HCT116 (cell line): ENCODE data around the gene GFOD2. TPM values are rescaled to one million over a fixed set of nuclear protein-coding genes. Genes with fewer than 3 reads are reported as not detected.

ENCODE experiments used
- ATAC-seq: fragments of 200-7000 bp; cut with Tn5 transposase; 2 replicates; pipeline ENCODE4 v1.9.1; 2020; ENCODE audit warnings: mild to moderate bottlenecking, moderate library complexity
- BruUV-seq: library from RNA; stranded (reverse); fragments of 400-500 nt; replicated peaks from 2 replicates; lab custom pipeline; 2021; lab: Mats Ljungman, UMichigan
- CTCF ChIA-PET: fragments of 300-600 bp; sonication (Branson Sonifier 250); formaldehyde crosslinking; loops from one replicate; lab custom pipeline; 2021; ENCODE audit warnings: antibody characterized with exemption; lab: Charles Lee
- POLR2A ChIA-PET: fragments of 300-600, 350-600 bp; sonication (Branson Sonifier 250); formaldehyde crosslinking; loops from one replicate; lab custom pipeline; 2021; ENCODE audit warnings: antibody characterized with exemption; lab: Charles Lee
- RAD21 ChIA-PET, 2 experiments: fragments of 300-600 bp; sonication (Branson Sonifier 250); formaldehyde crosslinking; loops; one replicate each; lab custom pipeline; 2023; ENCODE audit warnings: low total read pairs in 2 of 2; ENCODE audit not compliant: uncharacterized antibody in 2 of 2, unreplicated experiment in 2 of 2, low non-redundant PET in 1 of 2; lab: Charles Lee
- DNase-seq: peaks from one replicate; pipeline ENCODE4 v3.0.0-alpha.2; 2010; ENCODE audit warnings: low read depth, low spot score
- H2AFZ ChIP-seq: fragments of 200-600 bp; shearing (Covaris generic), sonication (generic); 2 replicates; pipeline ENCODE4 v1.6.1; 2017; ENCODE audit warnings: low read depth, mixed run types, mixed read lengths, antibody characterized with exemption, low read length; ENCODE audit not compliant: poor library complexity, severe bottlenecking
- H3K27ac ChIP-seq: 2 replicates; pipeline ENCODE4 v1.5.1; 2012; ENCODE audit warnings: low read depth, low read length
- H3K27me3 ChIP-seq: fragments of 200-600 bp; sonication (generic); 2 replicates; pipeline ENCODE4 v1.6.1; 2016; ENCODE audit warnings: mixed run types, low read length, mixed read lengths; ENCODE audit not compliant: insufficient read depth
- H3K36me3 ChIP-seq, 2 experiments: fragments of 200-500 bp in 1 of 2; fragments of 200-600 bp in 1 of 2; sonication (Bioruptor generic) in 1 of 2; sonication (generic) in 1 of 2; 2 replicates each; pipeline versions ENCODE4 v1.5.1 to v1.6.1; 2014 to 2016; ENCODE audit warnings: low read length in 2 of 2, inconsistent platforms in 1 of 2, mixed read lengths in 1 of 2, mixed run types in 1 of 2; ENCODE audit not compliant: insufficient read depth in 2 of 2, control insufficient read depth in 1 of 2
- H3K4me1 ChIP-seq, 2 experiments: fragments of 200-600 bp in 1 of 2; sonication (generic) in 1 of 2; 2 replicates each; pipeline versions ENCODE4 v1.5.1 to v1.6.1; 2012 to 2017; ENCODE audit warnings: low read length in 2 of 2, inconsistent platforms in 1 of 2, mild to moderate bottlenecking in 1 of 2, mixed read lengths in 1 of 2, mixed run types in 1 of 2, moderate library complexity in 1 of 2; ENCODE audit not compliant: insufficient read depth in 2 of 2, control insufficient read depth in 1 of 2
- H3K4me2 ChIP-seq: fragments of 200-600 bp; sonication (generic); 2 replicates; pipeline ENCODE4 v1.6.1; 2017; ENCODE audit warnings: mixed run types, low read length, mixed read lengths
- H3K4me3 ChIP-seq, 2 experiments: fragments of 200-600 bp in 1 of 2; sonication (generic) in 1 of 2; replicated peaks in 1 of 2; 2 replicates each; pipeline ENCODE4 v1.5.1; 2011 to 2016; ENCODE audit warnings: low read length in 2 of 2, control low read depth in 1 of 2, low read depth in 1 of 2, mild to moderate bottlenecking in 1 of 2, mixed read lengths in 1 of 2, mixed run types in 1 of 2
- H3K79me2 ChIP-seq: fragments of 200-600 bp; sonication (generic); 2 replicates; pipeline ENCODE4 v1.6.1; 2017; ENCODE audit warnings: mild to moderate bottlenecking, mixed run types, low read length, moderate library complexity, mixed read lengths; ENCODE audit not compliant: insufficient read depth
- H3K9ac ChIP-seq: fragments of 200-600 bp; sonication (generic); 2 replicates; pipeline ENCODE4 v1.6.1; 2016; ENCODE audit warnings: low read length, mixed read lengths
- H3K9me2 ChIP-seq: fragments of 200-600 bp; sonication (generic), shearing (Covaris generic); 2 replicates; pipeline ENCODE4 v1.6.1; 2017; ENCODE audit warnings: mixed run types, mild to moderate bottlenecking, moderate library complexity; ENCODE audit not compliant: insufficient read depth
- H3K9me3 ChIP-seq, 2 experiments: fragments of 200-500 bp in 1 of 2; fragments of 200-600 bp in 1 of 2; sonication (Bioruptor generic) in 1 of 2; sonication (generic) in 1 of 2; 2 replicates each; pipeline ENCODE4 v1.6.1; 2014 to 2017; ENCODE audit warnings: low read length in 2 of 2, mixed read lengths in 2 of 2, inconsistent platforms in 1 of 2, low read depth in 1 of 2, mild to moderate bottlenecking in 1 of 2, mixed run types in 1 of 2, moderate library complexity in 1 of 2; ENCODE audit not compliant: control insufficient read depth in 1 of 2, insufficient read depth in 1 of 2
- H4K20me1 ChIP-seq: fragments of 200-600 bp; sonication (generic), shearing (Covaris generic); 2 replicates; pipeline ENCODE4 v1.6.1; 2017; ENCODE audit warnings: mixed run types, mild to moderate bottlenecking, moderate library complexity; ENCODE audit not compliant: insufficient read depth
- CBX3 ChIP-seq: IDR thresholded peaks from 2 replicates; pipeline ENCODE4 v1.6.1; 2012; ENCODE audit warnings: low read depth
- ELF1 ChIP-seq: IDR thresholded peaks from 2 replicates; pipeline ENCODE4 v1.6.1; 2012; ENCODE audit warnings: low read depth, borderline replicate concordance
- EZH2 ChIP-seq: fragments of 200-600 bp; sonication (generic); IDR thresholded peaks from 2 replicates; pipeline ENCODE4 v1.6.1; 2017; ENCODE audit warnings: antibody characterized with exemption, mixed run types
- EZH2phosphoT487 ChIP-seq: fragments of 200-600 bp; IDR thresholded peaks from 2 replicates; pipeline ENCODE4 v1.6.1; 2018; ENCODE audit warnings: antibody characterized with exemption, borderline replicate concordance
- JUND ChIP-seq: IDR thresholded peaks from 2 replicates; pipeline ENCODE4 v1.6.1; 2012
- POLR2A ChIP-seq: IDR thresholded peaks from 2 replicates; pipeline ENCODE4 v1.7.0; 2011; ENCODE audit warnings: borderline replicate concordance; ENCODE audit not compliant: insufficient read depth, insufficient read length; ENCODE audit errors: extremely low read depth
- POLR2AphosphoS5 ChIP-seq: IDR thresholded peaks from 2 replicates; pipeline ENCODE4 v1.6.1; 2011; ENCODE audit warnings: mild to moderate bottlenecking, low read depth, low read length, moderate library complexity
- RAD21 ChIP-seq: IDR thresholded peaks from 2 replicates; pipeline ENCODE4 v1.6.1; 2012; ENCODE audit warnings: low read depth, mild to moderate bottlenecking
- SP1 ChIP-seq: IDR thresholded peaks from 2 replicates; pipeline ENCODE4 v1.6.1; 2012; ENCODE audit warnings: low read depth
- YY1 ChIP-seq: IDR thresholded peaks from 2 replicates; pipeline ENCODE4 v1.6.1; 2011; ENCODE audit warnings: low read length, low read depth, moderate library complexity, mild to moderate bottlenecking; ENCODE audit not compliant: insufficient replicate concordance; ENCODE audit errors: extremely low read depth
- ZNF274 ChIP-seq: fragments of 200-500 bp; sonication (Bioruptor generic); IDR thresholded peaks from 2 replicates; pipeline ENCODE4 v1.6.1; 2014; ENCODE audit warnings: mild to moderate bottlenecking, low read depth, low read length, inconsistent platforms
- intact Hi-C: fragments of 100-400 bp; cut with micrococcal nuclease; formaldehyde crosslinking; loops from 2 replicates; pipeline ENCODE4 v1.10.0; 2022
- total RNA-seq: library from RNA; stranded (reverse); gene quantifications from one replicate; pipeline ENCODE4 v1.2.1, GENCODE V29; 2021; ENCODE audit not compliant: unreplicated experiment
- TF ChIP-seq, protein P1 (sequence below): IDR thresholded peaks from 2 replicates; pipeline ENCODE4 v1.6.1; 2012
- TF ChIP-seq, protein P2 (sequence below), 3 experiments: fragments of 200-600 bp in 1 of 3; sonication (generic) in 1 of 3; IDR thresholded peaks in 2 of 3; conservative IDR thresholded peaks in 1 of 3; 2 replicates each; pipeline ENCODE4 v1.5.1; 2012 to 2017; ENCODE audit warnings: low read depth in 2 of 3, low read length in 2 of 3, antibody characterized with exemption in 1 of 3, borderline replicate concordance in 1 of 3, control low read depth in 1 of 3, mild to moderate bottlenecking in 1 of 3, mixed read lengths in 1 of 3, mixed run types in 1 of 3, moderate library complexity in 1 of 3; ENCODE audit not compliant: insufficient read depth in 1 of 3

GFOD2 gene
- total RNA-seq, 1 experiment from 2014 or later: 17.4 TPM

DNA sequence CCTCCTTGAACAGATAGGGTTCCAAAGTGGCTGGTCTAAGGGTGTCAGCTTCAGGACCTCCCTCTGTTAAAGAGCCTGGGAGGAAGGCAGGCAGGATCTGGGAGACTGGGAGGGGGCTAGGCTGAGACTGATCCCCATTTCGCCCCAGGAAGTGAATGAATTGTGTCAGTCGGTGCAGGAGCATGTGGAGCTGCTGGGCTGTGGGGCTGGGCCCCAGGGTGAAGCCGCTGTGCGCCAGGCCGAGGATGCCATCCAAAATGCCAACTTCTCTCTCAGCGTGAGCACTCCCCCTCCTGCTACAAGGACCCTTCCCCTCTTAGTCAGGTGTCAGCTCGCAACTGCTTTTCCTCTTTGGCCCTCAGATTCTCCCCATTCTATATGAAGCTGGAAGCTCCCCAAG lies 68.1 kb downstream of the GFOD2 start:
- CTCF ChIA-PET: no interaction called here
- no peaks in the 10 kb centered on the region for H3K27me3 ChIP-seq

More for the DNA sequence above, 68.1 kb downstream of the GFOD2 start:
- Histone ChIP-seq H3K79me2 (peaks cover 2% of the 10 kb centered on the region; the same call in 1 of the 2 replicates), H3K9me3 (no peaks in the 10 kb centered on the region), H3K9me2 (no peaks in the 10 kb centered on the region), H3K4me3 (no peak overlapping the region), H3K9ac (no peak overlapping the region), H3K27ac (no peak overlapping the region), H3K36me3 (no peaks in the 10 kb centered on the region), H3K4me1 (peaks cover 0 to 13% of the 10 kb centered on the region in 2 experiments; a peak in 1 of 4 replicates), H3K4me2 (no peak overlapping the region), H2AFZ (no peak overlapping the region), H4K20me1 (no peaks in the 10 kb centered on the region)
- intact Hi-C loops: no loop called here
- RAD21 ChIA-PET: no interaction called here
- POLR2A ChIA-PET: no interaction called here
- DNase-seq: no peak
- no TSS peak for BruUV-seq
- TF ChIP-seq YY1 (no peak), ZNF274 (no peak), ELF1 (no peak), RAD21 (no peak), CBX3 (no peak), POLR2A (no peak), POLR2AphosphoS5 (no peak), EZH2phosphoT487 (no peak), EZH2 (no peak), JUND (no peak), SP1 (no peak)
- TF ChIP-seq, protein P1, sequence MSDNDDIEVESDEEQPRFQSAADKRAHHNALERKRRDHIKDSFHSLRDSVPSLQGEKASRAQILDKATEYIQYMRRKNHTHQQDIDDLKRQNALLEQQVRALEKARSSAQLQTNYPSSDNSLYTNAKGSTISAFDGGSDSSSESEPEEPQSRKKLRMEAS: no peak
- TF ChIP-seq, protein P2, sequence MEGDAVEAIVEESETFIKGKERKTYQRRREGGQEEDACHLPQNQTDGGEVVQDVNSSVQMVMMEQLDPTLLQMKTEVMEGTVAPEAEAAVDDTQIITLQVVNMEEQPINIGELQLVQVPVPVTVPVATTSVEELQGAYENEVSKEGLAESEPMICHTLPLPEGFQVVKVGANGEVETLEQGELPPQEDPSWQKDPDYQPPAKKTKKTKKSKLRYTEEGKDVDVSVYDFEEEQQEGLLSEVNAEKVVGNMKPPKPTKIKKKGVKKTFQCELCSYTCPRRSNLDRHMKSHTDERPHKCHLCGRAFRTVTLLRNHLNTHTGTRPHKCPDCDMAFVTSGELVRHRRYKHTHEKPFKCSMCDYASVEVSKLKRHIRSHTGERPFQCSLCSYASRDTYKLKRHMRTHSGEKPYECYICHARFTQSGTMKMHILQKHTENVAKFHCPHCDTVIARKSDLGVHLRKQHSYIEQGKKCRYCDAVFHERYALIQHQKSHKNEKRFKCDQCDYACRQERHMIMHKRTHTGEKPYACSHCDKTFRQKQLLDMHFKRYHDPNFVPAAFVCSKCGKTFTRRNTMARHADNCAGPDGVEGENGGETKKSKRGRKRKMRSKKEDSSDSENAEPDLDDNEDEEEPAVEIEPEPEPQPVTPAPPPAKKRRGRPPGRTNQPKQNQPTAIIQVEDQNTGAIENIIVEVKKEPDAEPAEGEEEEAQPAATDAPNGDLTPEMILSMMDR (IDR thresholded peaks at IDR 0.05 in 2 of 3, conservative IDR thresholded peaks at IDR 0.05 in 1 of 3; ENCODE audit: borderline replicate concordance in 1 of 3, insufficient read depth in 1 of 3, low read depth in 2 of 3, low read length in 2 of 3): no peak
- ATAC-seq: no peak
